ENCODE measurements around the gene CNTNAP2.

DNA sequence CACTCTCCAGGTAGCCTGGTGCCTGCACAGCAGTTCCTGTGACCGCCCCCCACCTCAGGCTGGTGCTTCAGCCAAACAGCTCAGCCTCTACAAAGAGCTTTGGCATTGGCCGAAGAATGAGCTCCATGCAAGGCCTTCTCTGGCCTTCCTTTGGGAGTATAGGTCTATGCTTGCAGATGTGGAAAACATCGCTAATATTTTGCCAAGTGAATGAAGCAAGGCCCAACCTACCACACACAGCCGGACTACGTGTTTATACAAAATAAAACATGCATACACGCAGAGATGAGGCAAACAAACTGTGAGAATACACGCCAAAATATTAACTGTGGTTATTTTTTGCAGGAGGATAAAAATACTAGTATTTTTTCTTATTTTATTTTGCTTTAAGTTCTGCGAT, 2057.8 kb downstream of the CNTNAP2 start:
- TF ChIP-seq, protein P1, sequence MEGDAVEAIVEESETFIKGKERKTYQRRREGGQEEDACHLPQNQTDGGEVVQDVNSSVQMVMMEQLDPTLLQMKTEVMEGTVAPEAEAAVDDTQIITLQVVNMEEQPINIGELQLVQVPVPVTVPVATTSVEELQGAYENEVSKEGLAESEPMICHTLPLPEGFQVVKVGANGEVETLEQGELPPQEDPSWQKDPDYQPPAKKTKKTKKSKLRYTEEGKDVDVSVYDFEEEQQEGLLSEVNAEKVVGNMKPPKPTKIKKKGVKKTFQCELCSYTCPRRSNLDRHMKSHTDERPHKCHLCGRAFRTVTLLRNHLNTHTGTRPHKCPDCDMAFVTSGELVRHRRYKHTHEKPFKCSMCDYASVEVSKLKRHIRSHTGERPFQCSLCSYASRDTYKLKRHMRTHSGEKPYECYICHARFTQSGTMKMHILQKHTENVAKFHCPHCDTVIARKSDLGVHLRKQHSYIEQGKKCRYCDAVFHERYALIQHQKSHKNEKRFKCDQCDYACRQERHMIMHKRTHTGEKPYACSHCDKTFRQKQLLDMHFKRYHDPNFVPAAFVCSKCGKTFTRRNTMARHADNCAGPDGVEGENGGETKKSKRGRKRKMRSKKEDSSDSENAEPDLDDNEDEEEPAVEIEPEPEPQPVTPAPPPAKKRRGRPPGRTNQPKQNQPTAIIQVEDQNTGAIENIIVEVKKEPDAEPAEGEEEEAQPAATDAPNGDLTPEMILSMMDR (IDR thresholded peaks at IDR 0.05), result no peak
- no peak for TF ChIP-seq POLR2A (IDR thresholded peaks at IDR 0.05)

All from heart left ventricle (tissue), 13 donors.